Mucosa of rectum (tissue), 2 donors: ENCODE data around the gene DYNLL2.

Experiments
- H3K27ac ChIP-seq, 2 donors: one replicate each; pipeline ENCODE4 v1.7.0; 2013; ENCODE audit warnings: inconsistent platforms in 2 of 2, low read depth in 2 of 2, low read length in 2 of 2
- H3K27me3 ChIP-seq, 2 donors: one replicate each; pipeline ENCODE4 v1.7.0; 2013; ENCODE audit warnings: low read length in 2 of 2; ENCODE audit not compliant: control insufficient read depth in 2 of 2, insufficient read depth in 2 of 2
- H3K36me3 ChIP-seq, 2 donors: one replicate each; pipeline ENCODE4 v1.7.0; 2013; ENCODE audit warnings: low read length in 2 of 2; ENCODE audit not compliant: control insufficient read depth in 2 of 2, insufficient read depth in 2 of 2
- H3K4me1 ChIP-seq, 2 donors: one replicate each; pipeline ENCODE4 v1.7.0; 2013; ENCODE audit warnings: low read length in 2 of 2, mild to moderate bottlenecking in 1 of 2; ENCODE audit not compliant: control insufficient read depth in 2 of 2, insufficient read depth in 2 of 2
- H3K4me3 ChIP-seq, 2 donors: one replicate each; pipeline ENCODE4 v1.7.0; 2013; ENCODE audit warnings: low read length in 2 of 2
- H3K9ac ChIP-seq, 2 donors: one replicate each; pipeline ENCODE4 v1.7.0; 2013; ENCODE audit warnings: low read length in 2 of 2, low read depth in 1 of 2, mild to moderate bottlenecking in 1 of 2
- H3K9me3 ChIP-seq, 2 donors: one replicate each; pipeline ENCODE4 v1.7.0; 2013; ENCODE audit warnings: low read length in 2 of 2; ENCODE audit not compliant: control insufficient read depth in 2 of 2
- donor health status: healthy.
- donor health status: Normal muscosa, but diverticular disease.

DYNLL2 gene

DNA sequence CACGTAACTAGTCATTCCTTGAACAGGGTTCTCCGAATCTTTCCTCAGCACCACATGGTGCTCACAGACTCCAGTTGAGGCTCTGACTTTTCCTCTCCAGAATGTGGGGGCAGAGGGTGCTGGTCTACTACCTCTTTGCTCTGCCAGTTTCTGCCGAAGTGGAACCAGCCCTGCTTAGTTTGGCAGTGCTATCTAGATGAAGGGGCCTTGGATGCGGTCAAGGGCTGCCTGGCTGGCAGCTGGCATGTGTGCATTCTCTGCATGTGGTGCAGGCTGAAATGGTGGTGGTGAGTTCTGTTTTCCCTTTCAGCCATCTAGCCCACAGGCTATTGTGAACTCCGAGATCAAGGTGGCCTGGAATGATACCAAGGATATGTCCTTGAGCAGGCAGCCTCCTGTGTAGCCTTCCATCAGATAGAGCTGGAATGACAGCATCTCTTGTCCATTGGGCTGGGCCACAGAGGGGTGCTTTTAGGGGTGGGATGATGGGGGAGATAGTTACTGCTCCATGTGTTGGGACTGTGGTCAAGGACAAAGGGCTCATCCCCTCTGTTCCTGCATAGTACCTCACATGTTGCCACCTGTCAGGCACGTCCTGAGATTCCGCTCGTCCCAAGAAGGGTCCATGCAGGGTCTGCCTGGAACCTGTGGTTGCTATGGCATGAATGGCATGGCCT lies 2.0 kb downstream of the DYNLL2 start:
- H3K36me3 ChIP-seq = peaks cover 16 to 47% of the 10 kb centered on the region in 2 donors
- peak overlapping the region; percentile 3 to 95 for H3K9ac ChIP-seq
- H3K4me3 ChIP-seq = peak overlapping the region; percentile 90 to 95
- no peaks in the 10 kb centered on the region for H3K27me3 ChIP-seq
- no peaks in the 10 kb centered on the region for H3K9me3 ChIP-seq
- H3K27ac ChIP-seq = peak overlapping the region; percentile 85 to 93
- H3K4me1 ChIP-seq = peaks cover 15 to 28% of the 10 kb centered on the region in 2 donors

GRCh38 chr17:58086953-58087352 lies 3.7 kb downstream of the DYNLL2 start:
- Histone ChIP-seq H3K4me3 (no peak overlapping the region), H3K27ac (no peak overlapping the region), H3K27me3 (no peaks in the 10 kb centered on the region), H3K9ac (no peak overlapping the region), H3K36me3 (peaks cover 32 to 60% of the 10 kb centered on the region in 2 donors), H3K4me1 (peaks cover 15 to 28% of the 10 kb centered on the region in 2 donors), H3K9me3 (no peaks in the 10 kb centered on the region)

DNA sequence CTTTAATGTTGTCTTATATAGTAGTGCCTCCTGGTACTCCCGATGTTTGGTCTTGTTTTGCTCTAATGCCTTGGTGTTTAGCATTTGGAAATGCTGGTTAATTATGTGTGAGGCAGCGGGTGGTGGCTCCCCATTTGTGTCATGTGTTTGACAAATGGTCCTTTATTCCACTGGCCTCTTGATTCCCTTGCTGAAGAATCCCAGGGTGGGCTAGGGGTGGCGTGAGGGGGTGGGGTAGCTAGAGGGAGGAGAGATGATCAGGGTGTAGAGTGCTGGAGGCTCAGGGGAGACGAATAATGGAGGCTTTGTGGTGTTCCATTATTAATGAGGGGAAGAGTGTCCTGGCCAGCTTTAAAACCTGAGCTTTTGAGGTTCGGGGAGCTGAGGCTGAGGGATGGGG lies 5.4 kb downstream of the DYNLL2 start:
- Histone ChIP-seq H3K36me3 (peaks cover 41 to 77% of the 10 kb centered on the region in 2 donors), H3K9ac (no peak overlapping the region), H3K9me3 (no peaks in the 10 kb centered on the region), H3K27ac (no peak overlapping the region), H3K4me1 (peaks cover 15 to 25% of the 10 kb centered on the region in 2 donors), H3K4me3 (no peak overlapping the region), H3K27me3 (no peaks in the 10 kb centered on the region)

- no peak overlapping the region for H3K9ac ChIP-seq
- no peak overlapping the region for H3K27ac ChIP-seq
- peaks cover 15 to 25% of the 10 kb centered on the region in 2 donors for H3K4me1 ChIP-seq
- no peaks in the 10 kb centered on the region for H3K9me3 ChIP-seq
- no peaks in the 10 kb centered on the region for H3K27me3 ChIP-seq
- H3K4me3 ChIP-seq = no peak overlapping the region
- H3K36me3 ChIP-seq = peaks cover 43 to 78% of the 10 kb centered on the region in 2 donors
Observed at GRCh38 chr17:58089111-58089510, 5.9 kb downstream of the DYNLL2 start.

- Histone ChIP-seq H3K36me3 (peaks cover 46 to 66% of the 10 kb centered on the region in 2 donors), H3K27me3 (no peaks in the 10 kb centered on the region)
Observed at GRCh38 chr17:58091024-58091567, 7.9 kb downstream of the DYNLL2 start.

GRCh38 chr17:58092101-58092796 lies 9.0 kb downstream of the DYNLL2 start:
- no peak overlapping the region for H3K4me3 ChIP-seq
- H3K27me3 ChIP-seq = no peaks in the 10 kb centered on the region
- H3K36me3 ChIP-seq = peaks cover 42 to 57% of the 10 kb centered on the region in 2 donors

More at GRCh38 chr17:58091024-58091567, 7.9 kb downstream of the DYNLL2 start:
- Histone ChIP-seq H3K4me1 (peaks cover 4 to 7% of the 10 kb centered on the region in 2 donors), H3K9ac (no peak overlapping the region), H3K27ac (no peak overlapping the region), H3K9me3 (no peaks in the 10 kb centered on the region), H3K4me3 (no peak overlapping the region)

GRCh38 chr17:58092797-58093385 lies 9.7 kb downstream of the DYNLL2 start:
- Histone ChIP-seq H3K9me3 (no peaks in the 10 kb centered on the region), H3K36me3 (peaks cover 41 to 53% of the 10 kb centered on the region in 2 donors), H3K4me1 (no peaks in the 10 kb centered on the region), H3K9ac (no peak overlapping the region), H3K4me3 (no peak overlapping the region), H3K27me3 (no peaks in the 10 kb centered on the region), H3K27ac (no peak overlapping the region)

More at GRCh38 chr17:58092101-58092796, 9.0 kb downstream of the DYNLL2 start:
- no peak overlapping the region for H3K27ac ChIP-seq
- H3K9me3 ChIP-seq = no peaks in the 10 kb centered on the region
- H3K4me1 ChIP-seq = no peaks in the 10 kb centered on the region
- no peak overlapping the region for H3K9ac ChIP-seq

DNA sequence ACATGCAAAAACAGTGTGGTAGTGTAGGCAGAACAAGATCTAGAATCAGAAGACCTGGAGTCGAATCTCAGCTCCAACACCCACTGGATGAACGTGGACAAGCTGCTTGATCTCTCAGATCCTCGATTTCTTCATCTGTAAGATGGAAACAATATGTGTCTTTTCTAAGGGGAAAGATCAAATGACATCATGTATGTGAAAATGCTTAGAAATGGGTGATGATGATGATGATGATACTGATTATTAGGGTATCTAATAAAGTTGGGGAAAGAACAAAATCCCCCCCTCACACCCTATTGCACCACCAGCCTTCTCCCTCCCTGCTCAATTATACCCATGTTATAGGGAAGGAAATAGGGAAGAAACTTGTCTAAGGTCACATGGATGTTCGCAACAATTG lies 10.9 kb downstream of the DYNLL2 start:
- H3K9ac ChIP-seq = no peak overlapping the region
- no peaks in the 10 kb centered on the region for H3K4me1 ChIP-seq
- H3K36me3 ChIP-seq = peaks cover 39 to 43% of the 10 kb centered on the region in 2 donors
- H3K27me3 ChIP-seq = no peaks in the 10 kb centered on the region
- no peak overlapping the region for H3K27ac ChIP-seq
- H3K4me3 ChIP-seq = no peak overlapping the region
- no peaks in the 10 kb centered on the region for H3K9me3 ChIP-seq

GRCh38 chr17:58096892-58097291 lies 13.7 kb downstream of the DYNLL2 start:
- no peak overlapping the region for H3K4me3 ChIP-seq
- peaks cover 14 to 19% of the 10 kb centered on the region in 2 donors for H3K36me3 ChIP-seq
- no peaks in the 10 kb centered on the region for H3K27me3 ChIP-seq
- no peak overlapping the region for H3K9ac ChIP-seq
- H3K9me3 ChIP-seq = no peaks in the 10 kb centered on the region
- H3K4me1 ChIP-seq = no peaks in the 10 kb centered on the region
- H3K27ac ChIP-seq = no peak overlapping the region
